CD4-positive, alpha-beta T cell treated with Interleukin-17A for 1 hour (primary cell): ENCODE measurements around the gene POLK.

ENCODE experiments used
- DNase-seq: peaks from one replicate; pipeline ENCODE4 v3.0.0-alpha.2; 2020

The POLK gene

GRCh38 chr5:75611311-75612225 lies 99.9 kb downstream of the POLK start, which contains the start of gene ANKDD1B:
Gene ANKDD1B, plus strand, starts transcription at chr5:75611453. Its CDS starts 182 bp downstream, at chr5:75611635.
- no peak for DNase-seq

- no peak for DNase-seq
Measured at GRCh38 chr5:75612226-75612569, 100.5 kb downstream of the POLK start.

- DNase-seq: no peak
Measured at GRCh38 chr5:75612901-75613300, 101.2 kb downstream of the POLK start.

GRCh38 chr5:75614176-75614575 lies 102.5 kb downstream of the POLK start:
- DNase-seq: no peak

GRCh38 chr5:75616371-75616881 lies 104.7 kb downstream of the POLK start:
- DNase-seq: no peak

GRCh38 chr5:75616971-75617621 lies 105.4 kb downstream of the POLK start:
- no peak for DNase-seq

GRCh38 chr5:75617736-75618352 lies 106.2 kb downstream of the POLK start:
- DNase-seq: no peak

- no peak for DNase-seq
Measured at GRCh38 chr5:75620184-75620959, 108.7 kb downstream of the POLK start.

- DNase-seq: no peak
Measured at GRCh38 chr5:75622564-75622963, 110.9 kb downstream of the POLK start.

GRCh38 chr5:75623846-75624245 lies 112.2 kb downstream of the POLK start:
- DNase-seq: no peak

- no peak for DNase-seq
Measured at GRCh38 chr5:75626959-75627358, 115.3 kb downstream of the POLK start.

GRCh38 chr5:75627801-75628200 lies 116.1 kb downstream of the POLK start:
- DNase-seq: no peak

- DNase-seq: no peak
Measured at GRCh38 chr5:75630875-75631274, 119.2 kb downstream of the POLK start.

- DNase-seq: no peak
Measured at GRCh38 chr5:75632321-75632720, 120.6 kb downstream of the POLK start.

- DNase-seq: no peak
Measured at GRCh38 chr5:75637949-75638348, 126.3 kb downstream of the POLK start.

- DNase-seq: no peak
Measured at GRCh38 chr5:75639535-75640311, 128.0 kb downstream of the POLK start.

GRCh38 chr5:75640395-75640794 lies 128.7 kb downstream of the POLK start:
- DNase-seq: no peak

- no peak for DNase-seq
Measured at GRCh38 chr5:75640826-75641225, 129.1 kb downstream of the POLK start.

GRCh38 chr5:75648712-75649111 lies 137.0 kb downstream of the POLK start:
- DNase-seq: no peak
